Measurements from ENCODE around the gene ZNF213. TPM values are rescaled to one million over a fixed set of nuclear protein-coding genes. Genes with fewer than 3 reads are reported as not detected.
"Not testable (repeated sequence)": the region's sequence is repeated elsewhere in the genome, so short reads cannot be mapped to it uniquely, and the experiment has no call there.

ZNF213 gene
- total RNA-seq, 2 experiments from 2014 or later, result 10.8 to 12.1 TPM

DNA sequence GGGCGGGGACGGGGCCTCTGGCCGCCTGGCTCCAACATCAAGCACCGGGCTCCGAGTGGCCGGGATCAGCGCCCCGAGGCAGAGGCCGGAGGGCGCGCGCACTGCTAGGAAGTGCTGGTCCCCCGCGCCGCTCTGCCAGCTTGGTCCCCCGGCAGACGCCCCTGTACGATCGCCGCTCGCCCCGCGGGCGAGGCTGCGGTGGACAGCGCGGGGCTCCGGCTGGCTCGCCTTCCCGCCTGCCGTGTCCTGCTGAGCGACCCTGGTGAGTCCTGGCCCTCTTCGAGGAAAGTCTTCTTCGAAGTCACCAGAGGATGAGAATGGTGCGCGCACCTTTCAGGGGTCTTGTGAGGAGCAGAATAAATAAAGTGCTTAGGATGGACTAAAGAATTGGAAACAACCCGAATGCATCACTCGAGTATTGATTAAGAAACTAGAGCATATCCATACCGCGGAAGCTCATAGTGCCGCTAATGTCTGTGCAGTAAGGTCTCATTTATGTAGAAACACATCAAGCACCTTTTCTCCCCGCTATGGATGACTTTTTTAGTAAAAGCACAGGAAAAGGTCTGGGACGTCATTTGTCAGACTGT, 392 bp downstream of the ZNF213 start:
- peak; percentile 7 for ATAC-seq

GRCh38 chr16:3137267-3137666, 2.4 kb downstream of the ZNF213 start:
- Mint-ChIP-seq H3K27ac (no peak overlapping the region), H3K27me3 (ENCODE audit: low read depth) (no peaks in the 10 kb centered on the region), H3K4me3 (no peak overlapping the region), H3K4me1 (ENCODE audit: low read depth) (peaks cover 25% of the 10 kb centered on the region), H3K36me3 (ENCODE audit: low read depth) (peaks cover 20% of the 10 kb centered on the region), H3K9me3 (ENCODE audit: insufficient read depth) (no peaks in the 10 kb centered on the region)
- DNase-seq (no peak), ATAC-seq (no peak)
- CTCF ChIA-PET, result interaction anchor here (1.0 to 2.1 kb wide), 2 partner anchors 8 to 106 kb away, joined by 3 to 6 read pairs; no protein-coding TSS in a partner anchor
- POLR2A ChIA-PET, result interaction anchor here (1.0 to 1.4 kb wide), 2 partner anchors 12 to 34 kb away, joined by 3 to 5 read pairs; no protein-coding TSS in a partner anchor

More for the DNA sequence above, 392 bp downstream of the ZNF213 start:
- Mint-ChIP-seq H3K36me3 (ENCODE audit: low read depth) (peaks cover 19% of the 10 kb centered on the region), H3K27ac (peak overlapping the region; percentile 90), H3K9me3 (ENCODE audit: insufficient read depth) (no peaks in the 10 kb centered on the region), H3K4me3 (peak overlapping the region; percentile 92), H3K4me1 (ENCODE audit: low read depth) (peaks cover 36% of the 10 kb centered on the region), H3K27me3 (ENCODE audit: low read depth) (no peaks in the 10 kb centered on the region)
- ChIA-PET CTCF (interaction anchor here (0.9 to 11.8 kb wide), 16 partner anchors 9 to 322 kb away, joined by 3 to 354 read pairs (median 4); partner anchors contain the start of genes IL32 and ZSCAN10), POLR2A (interaction anchor here (0.6 to 2.4 kb wide), 16 partner anchors 10 to 148 kb away, joined by 3 to 16 read pairs (median 4); partner anchors contain the start of genes OR1F1 and ZNF263)
- DNase-seq, result no peak

DNA sequence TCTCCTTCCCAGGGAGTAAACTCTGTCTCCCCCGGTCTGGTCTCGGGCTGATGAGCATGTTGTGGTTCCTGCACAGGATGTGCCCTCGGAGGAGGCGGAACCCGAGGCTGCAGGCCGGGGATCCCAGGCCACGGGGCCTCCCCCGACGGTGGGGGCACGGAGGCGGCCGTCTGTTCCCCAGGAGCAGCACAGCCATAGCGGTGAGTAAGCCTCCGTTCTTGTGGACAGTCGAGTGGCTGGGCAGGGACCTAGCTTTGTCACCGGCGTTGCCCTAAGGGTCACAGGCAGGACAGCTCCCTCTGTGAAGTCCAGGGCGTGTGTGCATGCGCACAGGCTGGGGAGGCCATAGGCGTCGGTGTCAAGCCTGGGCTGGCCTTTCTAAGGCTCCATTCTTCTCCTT, 3.5 kb downstream of the ZNF213 start:
- Mint-ChIP-seq H3K36me3 (ENCODE audit: low read depth) (peaks cover 18% of the 10 kb centered on the region), H3K4me3 (no peak overlapping the region), H3K9me3 (ENCODE audit: insufficient read depth) (no peaks in the 10 kb centered on the region), H3K4me1 (ENCODE audit: low read depth) (peaks cover 17% of the 10 kb centered on the region), H3K27me3 (ENCODE audit: low read depth) (no peaks in the 10 kb centered on the region), H3K27ac (no peak overlapping the region)
- DNase-seq, result no peak
- ChIA-PET POLR2A (no interaction called here), CTCF (interaction anchor here (2.1 kb wide), 1 partner anchor 9 kb away, joined by 6 read pairs; no protein-coding TSS in a partner anchor)
- no peak for ATAC-seq

GRCh38 chr16:3138823-3139426, 4.1 kb downstream of the ZNF213 start:
- Mint-ChIP-seq H3K36me3 (ENCODE audit: low read depth) (peaks cover 16% of the 10 kb centered on the region), H3K27me3 (ENCODE audit: low read depth) (no peaks in the 10 kb centered on the region), H3K27ac (no peak overlapping the region), H3K4me1 (ENCODE audit: low read depth) (peaks cover 12% of the 10 kb centered on the region), H3K9me3 (ENCODE audit: insufficient read depth) (no peaks in the 10 kb centered on the region), H3K4me3 (no peak overlapping the region)
- DNase-seq (no peak), ATAC-seq (no peak)
- CTCF ChIA-PET, result interaction anchor here (2.0 to 2.1 kb wide), 2 partner anchors 10 to 11 kb away, joined by 6 to 9 read pairs; no protein-coding TSS in a partner anchor
- POLR2A ChIA-PET, result no interaction called here

DNA sequence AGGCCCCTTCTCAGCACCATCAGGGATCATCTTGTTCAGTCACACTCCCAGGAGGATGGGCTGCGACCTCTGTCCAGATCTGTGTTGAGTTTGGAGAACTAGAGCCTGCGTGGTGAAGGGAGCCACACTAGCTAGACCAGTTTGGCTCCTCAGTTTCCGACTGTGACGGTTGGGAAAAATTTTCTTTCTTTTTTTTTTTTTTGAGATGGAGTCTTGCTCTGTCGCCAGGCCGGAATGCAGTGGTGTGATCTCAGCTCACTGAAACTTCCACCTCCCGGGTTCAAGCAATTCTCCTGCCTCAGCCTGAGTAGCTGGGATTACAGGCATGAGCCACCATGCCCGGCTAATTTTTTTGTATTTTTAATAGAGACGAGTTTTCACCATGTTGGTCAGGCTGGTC, 4.7 kb downstream of the ZNF213 start:
- H3K4me1 Mint-ChIP-seq (ENCODE audit: low read depth), result peaks cover 11% of the 10 kb centered on the region
- POLR2A ChIA-PET; ATAC-seq; H3K4me3 Mint-ChIP-seq; H3K9me3 Mint-ChIP-seq (ENCODE audit: insufficient read depth); DNase-seq; H3K27me3 Mint-ChIP-seq (ENCODE audit: low read depth): not testable (repeated sequence)
- peaks cover 15% of the 10 kb centered on the region for H3K36me3 Mint-ChIP-seq (ENCODE audit: low read depth)
- CTCF ChIA-PET, result interaction anchor here (1.1 to 2.1 kb wide), 3 partner anchors 10 to 106 kb away, joined by 4 to 9 read pairs (median 6); no protein-coding TSS in a partner anchor
- H3K27ac Mint-ChIP-seq, result peak overlapping the region; percentile 43

GRCh38 chr16:3140603-3141427, 6.0 kb downstream of the ZNF213 start:
- Mint-ChIP-seq H3K27me3 (ENCODE audit: low read depth) (no peaks in the 10 kb centered on the region), H3K27ac (no peak overlapping the region), H3K36me3 (ENCODE audit: low read depth) (peaks cover 15% of the 10 kb centered on the region), H3K4me1 (ENCODE audit: low read depth) (peaks cover 10% of the 10 kb centered on the region), H3K4me3 (no peak overlapping the region), H3K9me3 (ENCODE audit: insufficient read depth) (no peaks in the 10 kb centered on the region)
- ChIA-PET POLR2A (no interaction called here), CTCF (interaction anchor here (1.1 to 2.0 kb wide), 3 partner anchors 9 to 107 kb away, joined by 4 to 9 read pairs (median 5); no protein-coding TSS in a partner anchor)
- DNase-seq (no peak), ATAC-seq (no peak)

- DNase-seq (no peak), ATAC-seq (no peak)
- no peaks in the 10 kb centered on the region for H3K9me3 Mint-ChIP-seq (ENCODE audit: insufficient read depth)
- H3K27me3 Mint-ChIP-seq (ENCODE audit: low read depth), result no peaks in the 10 kb centered on the region
- H3K4me1 Mint-ChIP-seq (ENCODE audit: low read depth), result peaks cover 4% of the 10 kb centered on the region
- no peak overlapping the region for H3K27ac Mint-ChIP-seq
- CTCF ChIA-PET, result no interaction called here
- H3K4me3 Mint-ChIP-seq, result no peak overlapping the region
- POLR2A ChIA-PET, result no interaction called here
- H3K36me3 Mint-ChIP-seq (ENCODE audit: low read depth), result peaks cover 15% of the 10 kb centered on the region
These were observed 7.0 kb downstream of the ZNF213 start for GRCh38 chr16:3141781-3142311.

GRCh38 chr16:3142327-3142726, 7.5 kb downstream of the ZNF213 start:
- ATAC-seq (no peak), DNase-seq (no peak)
- Mint-ChIP-seq H3K27me3 (ENCODE audit: low read depth) (no peaks in the 10 kb centered on the region), H3K36me3 (ENCODE audit: low read depth) (peaks cover 15% of the 10 kb centered on the region), H3K4me3 (no peak overlapping the region), H3K9me3 (ENCODE audit: insufficient read depth) (no peaks in the 10 kb centered on the region), H3K27ac (no peak overlapping the region), H3K4me1 (ENCODE audit: low read depth) (peaks cover 2% of the 10 kb centered on the region)
- ChIA-PET POLR2A (no interaction called here), CTCF (no interaction called here)

- Mint-ChIP-seq H3K9me3 (ENCODE audit: insufficient read depth) (no peaks in the 10 kb centered on the region), H3K36me3 (ENCODE audit: low read depth) (peaks cover 12% of the 10 kb centered on the region), H3K4me3 (no peak overlapping the region), H3K4me1 (ENCODE audit: low read depth) (no peaks in the 10 kb centered on the region), H3K27ac (no peak overlapping the region), H3K27me3 (ENCODE audit: low read depth) (no peaks in the 10 kb centered on the region)
- DNase-seq, result no peak
- CTCF ChIA-PET, result no interaction called here
- POLR2A ChIA-PET, result no interaction called here
- ATAC-seq, result no peak
These were observed 7.9 kb downstream of the ZNF213 start for GRCh38 chr16:3142770-3143169.

GRCh38 chr16:3143189-3143588, 8.4 kb downstream of the ZNF213 start:
- Mint-ChIP-seq H3K4me1 (ENCODE audit: low read depth) (no peaks in the 10 kb centered on the region), H3K27me3 (ENCODE audit: low read depth) (no peaks in the 10 kb centered on the region), H3K4me3 (no peak overlapping the region), H3K36me3 (ENCODE audit: low read depth) (peaks cover 12% of the 10 kb centered on the region), H3K9me3 (ENCODE audit: insufficient read depth) (no peaks in the 10 kb centered on the region), H3K27ac (no peak overlapping the region)
- no peak for DNase-seq
- ATAC-seq, result no peak
- CTCF ChIA-PET, result interaction anchor here (2.3 kb wide), 1 partner anchor 11 kb away, joined by 7 read pairs; no protein-coding TSS in a partner anchor
- POLR2A ChIA-PET, result no interaction called here

DNA sequence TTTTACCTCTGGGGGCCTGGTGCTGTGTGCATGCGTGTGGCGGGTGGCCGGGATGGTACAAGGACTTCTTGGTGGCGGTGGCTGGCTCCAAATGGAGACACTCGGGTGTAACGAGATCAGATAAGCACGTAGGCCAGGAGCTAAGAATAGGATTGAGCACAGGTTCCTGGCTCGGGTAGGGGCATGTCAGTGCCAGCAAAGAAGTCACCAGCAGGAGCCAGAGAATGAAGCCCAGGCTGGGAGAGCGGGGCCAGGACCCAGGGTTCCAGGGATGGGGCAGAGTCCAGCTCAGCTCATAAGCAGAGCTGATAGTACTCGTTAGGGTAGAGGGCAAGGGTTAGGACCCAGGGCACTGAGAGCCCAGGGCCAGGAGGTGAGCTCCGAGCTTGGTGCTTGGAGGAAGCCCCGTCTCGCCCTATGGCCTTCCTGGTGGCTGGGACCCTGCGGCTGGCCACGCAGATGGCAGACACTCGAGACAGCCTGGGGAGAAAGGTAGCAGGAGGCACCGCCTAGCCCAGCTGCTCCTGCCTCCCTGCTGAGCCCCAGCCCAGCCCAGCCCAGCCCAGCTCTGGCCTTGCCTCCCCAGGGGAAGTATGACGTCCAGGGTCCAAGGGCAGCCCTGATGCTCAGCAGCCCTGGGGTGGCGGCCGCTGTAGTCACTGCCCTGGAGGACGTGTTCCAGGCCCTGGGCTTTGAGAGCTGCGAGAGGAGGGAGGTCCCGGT, 8.9 kb downstream of the ZNF213 start:
- no peaks in the 10 kb centered on the region for H3K27me3 Mint-ChIP-seq (ENCODE audit: low read depth)

More for the DNA sequence above, 8.9 kb downstream of the ZNF213 start:
- CTCF ChIA-PET, result interaction anchor here (1.5 to 2.3 kb wide), 2 partner anchors 9 to 12 kb away, joined by 3 to 7 read pairs; partner anchors contain the start of gene ZNF213
- POLR2A ChIA-PET, result no interaction called here
- ATAC-seq (no peak), DNase-seq (no peak)
- H3K4me3 Mint-ChIP-seq, result no peak overlapping the region
- no peak overlapping the region for H3K27ac Mint-ChIP-seq
- no peaks in the 10 kb centered on the region for H3K4me1 Mint-ChIP-seq (ENCODE audit: low read depth)
- peaks cover 12% of the 10 kb centered on the region for H3K36me3 Mint-ChIP-seq (ENCODE audit: low read depth)
- H3K9me3 Mint-ChIP-seq (ENCODE audit: insufficient read depth), result no peaks in the 10 kb centered on the region

Data from activated CD8-positive, alpha-beta T cell treated with anti-CD3 and anti-CD28 coated beads, Interleukin-2, amount 10 ng/mL, durations not matched to agents 7 days and 5 days (primary cell).